Kidney (tissue), 14 donors: Measurements from ENCODE around the gene IL20. TPM values are rescaled to one million over a fixed set of nuclear protein-coding genes. Genes with fewer than 3 reads are reported as not detected.

Source experiments
- DNase-seq, 5 donors: peaks; one replicate each; pipeline ENCODE4 v3.0.0-alpha.2; 2013 to 2020
- FAIRE-seq: peaks from 2 replicates; lab custom pipeline; 2012; peaks lifted over from hg19 to GRCh38; lab: Jason Lieb, UNC
- H3K27ac ChIP-seq, 2 donors: one replicate each; pipeline ENCODE4 v1.7.0; 2013; ENCODE audit warnings: low read depth in 2 of 2, low read length in 2 of 2, inconsistent platforms in 1 of 2
- H3K27me3 ChIP-seq: one replicate; pipeline ENCODE4 v1.7.1; 2013; ENCODE audit warnings: low read length, inconsistent platforms; ENCODE audit not compliant: control insufficient read depth, insufficient read depth
- H3K36me3 ChIP-seq, 3 donors: one replicate each; pipeline versions ENCODE4 v1.7.0 to v1.7.1; 2013; ENCODE audit warnings: low read length in 3 of 3, control low read depth in 1 of 3, inconsistent platforms in 1 of 3; ENCODE audit not compliant: insufficient read depth in 3 of 3, control insufficient read depth in 2 of 3
- H3K4me1 ChIP-seq, 3 donors: one replicate each; pipeline versions ENCODE4 v1.7.0 to v1.7.1; 2013; ENCODE audit warnings: low read length in 3 of 3, inconsistent platforms in 1 of 3, low read depth in 1 of 3; ENCODE audit not compliant: control insufficient read depth in 2 of 3, insufficient read depth in 2 of 3
- H3K4me3 ChIP-seq, 3 donors: one replicate each; pipeline versions ENCODE4 v1.7.0 to v1.8.1; 2013; ENCODE audit warnings: low read length in 3 of 3, control low read depth in 1 of 3, inconsistent platforms in 1 of 3
- H3K9ac ChIP-seq, 3 donors: one replicate each; pipeline versions ENCODE4 v1.7.0 to v1.7.1; 2013; ENCODE audit warnings: low read length in 3 of 3, control low read depth in 1 of 3, inconsistent platforms in 1 of 3
- H3K9me3 ChIP-seq, 3 donors: one replicate each; pipeline versions ENCODE4 v1.7.0 to v1.7.1; 2013; ENCODE audit warnings: low read length in 3 of 3, control low read depth in 1 of 3, inconsistent platforms in 1 of 3; ENCODE audit not compliant: control insufficient read depth in 2 of 3, insufficient read depth in 1 of 3
- intact Hi-C: fragments of 100-400 bp; cut with DNase I; formaldehyde crosslinking; loops from one replicate; pipeline ENCODE4 v1.11.1; 2022
- polyA plus RNA-seq: library from polyadenylated mRNA; stranded (reverse); fragments of 350-450 nt; fragmentation: Illumina TruSeq; extraction: RNeasy Lipid Tissue Mini Kit (QIAGEN cat#74804); gene quantifications from one replicate; pipeline ENCODE4 v1.2.3, GENCODE V29; 2014; ENCODE audit warnings: low read depth, low replicate concordance; ENCODE audit not compliant: insufficient read depth
- total RNA-seq: library from RNA; stranded (reverse); fragmentation: NEBNext Ultra II Directional; extraction: Animal tissue kit (Norgen Biotek cat#: 25700); gene quantifications from one replicate; pipeline ENCODE4 v1.2.1, GENCODE V29; 2021
- TF ChIP-seq, protein P1 (sequence below): IDR thresholded peaks from 3 replicates; pipeline ENCODE4 v1.5.1; 2012; ENCODE audit warnings: mild to moderate bottlenecking, moderate library complexity, borderline replicate concordance; ENCODE audit not compliant: insufficient read depth; ENCODE audit errors: extremely low read depth
- donor health status: control.
- donor health status: control.
- donor health status: control.
- donor health status: control.
- donor health status: control.
- donor health status: DM: yes; HTN: yes; CAD: no.
- donor health status: Normal renal cell carcinoma (clear cell type).

The IL20 gene
- total and polyA plus RNA-seq, 2 donors from 2014 or later: not detected

DNA sequence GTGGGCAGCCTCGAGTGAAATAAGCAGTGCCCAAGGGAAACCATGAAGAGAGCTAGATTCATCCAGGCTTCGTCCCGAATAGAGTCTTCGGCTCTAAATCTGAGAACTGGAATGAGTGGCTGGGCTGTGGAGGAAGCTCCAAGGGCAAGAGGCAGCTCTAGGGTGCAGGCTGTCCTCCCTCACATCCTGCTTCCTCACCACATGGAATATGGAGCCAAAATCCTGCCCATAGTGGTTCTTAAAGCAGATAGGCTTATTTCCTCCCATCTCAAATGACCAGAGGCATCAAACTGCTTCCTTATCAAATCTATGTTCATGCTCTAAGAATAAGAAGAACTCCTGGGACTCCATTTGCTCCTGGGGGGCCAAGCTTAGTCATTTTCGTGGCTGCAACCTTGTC, 34.3 kb downstream of the IL20 start:
- no peak overlapping the region for H3K27ac ChIP-seq
- H3K36me3 ChIP-seq: no peaks in the 10 kb centered on the region
- no peak for DNase-seq
- no peaks in the 10 kb centered on the region for H3K27me3 ChIP-seq
- no peaks in the 10 kb centered on the region for H3K9me3 ChIP-seq
- no peak for FAIRE-seq
- TF ChIP-seq, protein P1, sequence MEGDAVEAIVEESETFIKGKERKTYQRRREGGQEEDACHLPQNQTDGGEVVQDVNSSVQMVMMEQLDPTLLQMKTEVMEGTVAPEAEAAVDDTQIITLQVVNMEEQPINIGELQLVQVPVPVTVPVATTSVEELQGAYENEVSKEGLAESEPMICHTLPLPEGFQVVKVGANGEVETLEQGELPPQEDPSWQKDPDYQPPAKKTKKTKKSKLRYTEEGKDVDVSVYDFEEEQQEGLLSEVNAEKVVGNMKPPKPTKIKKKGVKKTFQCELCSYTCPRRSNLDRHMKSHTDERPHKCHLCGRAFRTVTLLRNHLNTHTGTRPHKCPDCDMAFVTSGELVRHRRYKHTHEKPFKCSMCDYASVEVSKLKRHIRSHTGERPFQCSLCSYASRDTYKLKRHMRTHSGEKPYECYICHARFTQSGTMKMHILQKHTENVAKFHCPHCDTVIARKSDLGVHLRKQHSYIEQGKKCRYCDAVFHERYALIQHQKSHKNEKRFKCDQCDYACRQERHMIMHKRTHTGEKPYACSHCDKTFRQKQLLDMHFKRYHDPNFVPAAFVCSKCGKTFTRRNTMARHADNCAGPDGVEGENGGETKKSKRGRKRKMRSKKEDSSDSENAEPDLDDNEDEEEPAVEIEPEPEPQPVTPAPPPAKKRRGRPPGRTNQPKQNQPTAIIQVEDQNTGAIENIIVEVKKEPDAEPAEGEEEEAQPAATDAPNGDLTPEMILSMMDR: no peak
- H3K4me1 ChIP-seq: peaks cover 0 to 2% (median 0%) of the 10 kb centered on the region in 3 donors
- H3K4me3 ChIP-seq: no peak overlapping the region
- H3K9ac ChIP-seq: no peak overlapping the region
- intact Hi-C loops: no loop called here

DNA sequence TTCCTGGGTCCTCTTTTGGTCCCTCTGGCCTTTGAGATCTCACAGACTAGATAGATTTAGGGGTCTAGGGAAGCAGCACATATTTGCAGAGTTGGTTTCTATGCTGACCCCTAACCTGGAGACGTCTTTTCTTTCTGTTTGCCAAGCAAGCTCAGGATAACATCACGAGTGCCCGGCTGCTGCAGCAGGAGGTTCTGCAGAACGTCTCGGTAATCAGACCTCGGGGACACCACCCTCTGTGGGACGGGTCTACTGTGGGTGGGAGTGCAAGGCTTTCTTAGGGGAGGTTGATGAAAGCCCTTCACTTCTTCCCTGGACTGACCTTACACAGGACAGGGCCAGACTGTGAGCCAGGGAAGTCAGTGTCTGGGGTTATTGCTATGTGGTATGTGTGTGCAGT, 34.7 kb downstream of the IL20 start:
- Histone ChIP-seq H3K27ac (no peak overlapping the region), H3K4me1 (peaks cover 0 to 2% (median 0%) of the 10 kb centered on the region in 3 donors), H3K27me3 (no peaks in the 10 kb centered on the region), H3K36me3 (no peaks in the 10 kb centered on the region), H3K4me3 (no peak overlapping the region), H3K9ac (no peak overlapping the region), H3K9me3 (no peaks in the 10 kb centered on the region)
- FAIRE-seq: no peak
- intact Hi-C loops: no loop called here
- no peak for DNase-seq
- TF ChIP-seq, protein P1: no peak

DNA sequence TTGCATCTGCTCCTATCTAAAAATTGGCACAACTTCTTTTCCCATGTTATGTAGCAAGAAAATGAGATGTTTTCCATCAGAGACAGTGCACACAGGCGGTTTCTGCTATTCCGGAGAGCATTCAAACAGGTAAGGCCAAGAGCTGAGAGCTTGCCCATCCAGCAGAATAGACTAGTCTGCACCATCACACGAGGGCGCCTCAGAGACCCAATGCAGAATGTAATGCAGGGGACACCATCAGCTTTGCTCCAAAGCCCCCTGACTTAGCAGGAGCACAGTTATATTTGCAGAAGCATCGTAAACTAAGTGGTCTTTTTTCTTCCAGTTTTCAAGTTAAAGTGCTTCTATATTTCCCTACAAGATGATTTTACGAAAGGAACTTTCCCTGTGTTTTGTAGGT, 36.5 kb downstream of the IL20 start:
- Histone ChIP-seq H3K4me3 (no peak overlapping the region), H3K9me3 (no peaks in the 10 kb centered on the region), H3K27me3 (no peaks in the 10 kb centered on the region), H3K9ac (no peak overlapping the region), H3K36me3 (no peaks in the 10 kb centered on the region), H3K4me1 (no peaks in the 10 kb centered on the region), H3K27ac (no peak overlapping the region)
- FAIRE-seq (no peak), DNase-seq (no peak)
- TF ChIP-seq, protein P1: no peak
- intact Hi-C loops: no loop called here

- DNase-seq (no peak), FAIRE-seq (no peak)
- H3K27me3 ChIP-seq: no peaks in the 10 kb centered on the region
- intact Hi-C loops: no loop called here
- H3K36me3 ChIP-seq: no peaks in the 10 kb centered on the region
- H3K4me1 ChIP-seq: no peaks in the 10 kb centered on the region
- TF ChIP-seq, protein P1: no peak
- H3K4me3 ChIP-seq: no peak overlapping the region
- no peak overlapping the region for H3K9ac ChIP-seq
- H3K9me3 ChIP-seq: no peaks in the 10 kb centered on the region
- no peak overlapping the region for H3K27ac ChIP-seq
These were observed 37.3 kb downstream of the IL20 start for GRCh38 chr1:206902702-206903101.
